Stimulated activated CD4-positive, alpha-beta T cell treated with anti-CD3 and anti-CD28 coated beads, Interleukin-12 subunit alpha, Interleukin-12 subunit beta, amount 100 ng/mL, for 4 hours (primary cell): ENCODE data around the gene EML4.

ENCODE experiments used
- DNase-seq: peaks from one replicate; pipeline ENCODE4 v3.0.0-alpha.2; 2020

EML4 gene

DNA sequence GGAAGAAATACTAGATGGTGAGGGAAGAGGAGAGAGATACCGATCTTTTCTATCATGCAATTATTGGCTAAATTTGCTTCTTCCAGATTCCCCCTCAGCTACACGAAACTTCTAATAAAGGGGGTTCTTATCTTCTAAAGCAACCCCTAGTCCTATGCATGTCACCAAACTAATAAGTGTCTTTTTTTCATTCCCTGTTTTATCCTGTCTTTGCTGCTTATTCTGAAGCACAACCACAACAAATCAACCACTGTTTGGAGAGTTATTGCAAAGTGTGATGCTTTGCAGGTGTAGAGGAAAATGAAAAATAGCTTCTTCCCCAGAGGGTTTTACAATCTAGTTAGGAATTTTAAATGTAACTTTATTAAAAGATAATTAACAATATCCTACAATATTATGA lies 60.8 kb downstream of the EML4 start:
- no peak for DNase-seq

- DNase-seq, result no peak
These were observed 61.7 kb downstream of the EML4 start for GRCh38 chr2:42230891-42231290.

GRCh38 chr2:42232024-42232423 lies 62.9 kb downstream of the EML4 start:
- DNase-seq, result no peak

- no peak for DNase-seq
These were observed 64.9 kb downstream of the EML4 start for GRCh38 chr2:42233976-42234441.

DNA sequence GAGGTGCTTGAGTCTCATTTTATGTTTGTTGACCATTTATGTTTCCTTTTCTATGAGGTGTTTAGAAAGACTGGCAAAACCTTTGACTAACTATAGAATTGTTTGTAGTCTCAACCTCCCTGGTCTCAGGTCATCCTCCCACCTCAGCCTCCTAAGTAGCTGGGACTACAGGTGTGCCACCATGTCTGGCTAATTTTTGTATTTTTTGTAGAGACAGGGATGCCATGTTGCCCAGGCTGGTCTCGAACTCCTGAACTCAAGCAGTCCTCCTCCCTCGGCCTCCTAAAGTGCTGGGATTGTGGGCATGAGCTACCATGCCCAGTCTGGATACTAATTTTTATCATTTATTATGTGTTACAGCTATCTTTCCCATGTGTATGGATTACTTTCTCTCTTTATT lies 67.8 kb downstream of the EML4 start:
- no peak for DNase-seq

- DNase-seq, result peak; percentile 22
These were observed 69.6 kb downstream of the EML4 start for GRCh38 chr2:42238644-42239288.

- DNase-seq, result no peak
These were observed 70.1 kb downstream of the EML4 start for GRCh38 chr2:42239289-42239661.

DNA sequence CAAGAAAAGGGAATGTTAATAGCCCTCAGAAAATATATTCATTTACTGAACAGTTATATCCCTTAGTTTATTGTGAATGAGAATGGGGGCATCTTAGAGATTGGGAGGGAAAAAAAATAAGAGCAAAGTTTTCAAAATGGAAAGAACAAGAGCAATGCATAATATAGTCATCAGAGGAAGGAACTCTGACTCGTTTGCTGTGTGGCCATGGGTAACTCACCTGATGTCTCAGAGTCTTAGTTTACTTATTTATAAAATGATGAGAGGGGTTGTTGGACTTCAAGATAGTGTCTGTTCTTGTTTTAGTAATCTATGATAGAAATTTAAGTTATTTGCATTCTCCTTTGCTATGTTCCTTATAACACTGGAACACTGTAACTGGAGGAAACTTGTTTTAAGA lies 70.7 kb downstream of the EML4 start:
- DNase-seq, result no peak

DNA sequence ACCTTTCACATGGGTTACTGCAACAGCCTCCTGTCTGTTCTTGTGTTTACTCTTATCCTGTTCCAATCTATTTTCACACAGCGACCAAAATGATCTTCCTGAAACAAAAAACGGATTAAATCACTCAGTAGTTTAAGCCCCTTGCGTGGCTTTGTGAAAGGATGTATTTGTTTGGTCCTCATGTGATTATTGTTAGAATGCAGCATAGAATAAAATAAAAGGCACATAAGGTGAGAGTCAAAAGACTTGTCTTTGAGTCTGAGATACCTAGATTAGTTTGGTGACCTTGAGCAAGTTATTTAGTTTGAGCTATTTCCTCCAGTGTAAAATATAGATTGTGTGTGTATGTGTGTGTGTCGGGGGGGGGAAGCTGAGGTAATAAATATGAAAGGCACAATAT lies 72.4 kb downstream of the EML4 start:
- no peak for DNase-seq

DNA sequence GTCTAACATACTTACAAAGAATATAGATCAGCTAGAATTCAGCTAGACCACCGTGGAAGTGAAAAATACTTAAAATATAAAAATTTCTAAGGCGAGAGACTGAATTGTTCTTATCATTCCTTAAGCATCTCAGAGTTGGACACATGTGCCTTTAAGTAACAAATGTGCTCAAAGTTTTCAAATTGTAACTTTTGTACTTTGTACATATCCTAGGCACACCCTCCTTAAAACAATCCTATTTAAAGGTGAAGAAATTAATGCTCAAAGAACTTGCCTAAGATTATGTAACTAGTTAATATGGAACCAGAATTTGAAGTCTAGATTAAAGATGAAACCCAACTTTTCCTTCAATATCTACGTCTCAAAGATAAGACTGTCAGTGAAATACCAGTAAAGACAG lies 74.1 kb downstream of the EML4 start:
- DNase-seq, result no peak

DNA sequence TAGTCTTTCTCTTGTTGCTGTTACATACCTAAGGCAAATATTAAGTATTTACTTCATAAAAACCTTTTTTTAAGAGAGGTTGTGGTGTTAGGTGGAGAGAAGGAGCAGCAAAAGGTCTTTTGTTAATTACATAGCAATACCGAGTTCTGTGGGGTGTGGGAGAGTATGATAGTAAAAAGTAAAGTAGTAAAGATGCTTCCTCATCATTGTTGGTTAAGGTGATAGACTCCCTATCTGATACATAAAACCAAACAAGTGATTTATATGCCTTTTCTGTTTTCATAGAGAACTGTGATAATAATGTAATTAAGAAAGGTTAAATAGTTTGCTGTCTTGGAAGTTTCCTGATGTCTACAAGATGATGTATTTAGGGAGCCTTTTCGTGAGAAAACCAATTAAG lies 75.4 kb downstream of the EML4 start:
- no peak for DNase-seq

DNA sequence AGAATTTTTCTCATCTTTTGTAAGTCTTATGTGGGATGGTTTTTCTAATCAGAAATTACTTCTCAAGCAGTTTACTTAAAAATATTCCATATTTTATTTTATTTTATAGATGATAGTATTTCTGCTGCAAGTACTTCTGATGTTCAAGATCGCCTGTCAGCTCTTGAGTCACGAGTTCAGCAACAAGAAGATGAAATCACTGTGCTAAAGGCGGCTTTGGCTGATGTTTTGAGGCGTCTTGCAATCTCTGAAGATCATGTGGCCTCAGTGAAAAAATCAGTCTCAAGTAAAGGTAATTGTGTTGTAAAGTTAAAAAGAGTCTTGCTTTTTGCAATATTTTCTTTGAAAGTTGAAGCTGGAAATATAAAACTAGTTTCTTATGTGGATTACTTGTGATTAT lies 76.2 kb downstream of the EML4 start:
- no peak for DNase-seq

DNA sequence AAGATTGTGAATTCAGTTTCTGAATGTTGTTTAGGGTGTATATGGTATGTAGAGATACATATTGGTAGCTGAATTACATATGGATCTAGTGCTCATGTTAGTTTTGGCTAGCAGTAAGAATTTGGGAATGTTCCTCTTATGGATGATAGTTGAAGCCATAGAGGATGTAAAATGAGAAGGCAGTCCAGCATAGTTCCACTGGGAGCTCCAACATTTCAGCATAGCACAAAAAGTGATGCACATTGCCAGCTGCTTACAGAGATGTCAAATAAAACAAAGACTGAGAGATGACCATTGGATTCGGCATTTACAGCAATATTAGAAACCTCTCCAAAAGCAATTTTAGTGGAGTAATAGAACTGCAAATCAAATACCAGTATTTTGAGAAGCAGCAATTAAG lies 77.4 kb downstream of the EML4 start:
- no peak for DNase-seq

GRCh38 chr2:42248846-42249245 lies 79.7 kb downstream of the EML4 start:
- DNase-seq, result no peak

GRCh38 chr2:42249284-42249683 lies 80.1 kb downstream of the EML4 start:
- no peak for DNase-seq

DNA sequence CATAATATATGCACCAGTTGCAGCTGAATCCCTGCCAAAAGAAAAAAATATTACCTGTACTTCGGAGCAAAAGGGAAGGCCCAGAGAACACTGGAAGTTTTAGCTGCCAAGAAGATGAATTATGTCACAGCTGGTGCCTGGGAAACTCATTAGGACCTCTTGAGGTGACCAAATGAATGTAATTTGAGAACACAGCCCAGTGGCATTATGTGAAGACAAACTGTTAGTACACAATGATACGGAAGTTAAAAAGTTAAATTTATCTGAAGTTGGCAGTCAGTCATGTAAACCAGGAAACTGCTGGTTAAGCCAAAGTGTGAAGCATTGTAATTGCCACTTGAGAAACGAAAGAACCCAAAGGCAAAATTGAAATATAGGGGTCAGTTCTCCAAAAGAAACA lies 80.7 kb downstream of the EML4 start:
- no peak for DNase-seq

GRCh38 chr2:42250925-42251324 lies 81.8 kb downstream of the EML4 start:
- no peak for DNase-seq

GRCh38 chr2:42252464-42252863 lies 83.3 kb downstream of the EML4 start:
- no peak for DNase-seq

GRCh38 chr2:42254186-42254895 lies 85.2 kb downstream of the EML4 start:
- no peak for DNase-seq

GRCh38 chr2:42256505-42256904 lies 87.4 kb downstream of the EML4 start:
- DNase-seq, result no peak

GRCh38 chr2:42261518-42262195 lies 92.5 kb downstream of the EML4 start:
- DNase-seq, result no peak

DNA sequence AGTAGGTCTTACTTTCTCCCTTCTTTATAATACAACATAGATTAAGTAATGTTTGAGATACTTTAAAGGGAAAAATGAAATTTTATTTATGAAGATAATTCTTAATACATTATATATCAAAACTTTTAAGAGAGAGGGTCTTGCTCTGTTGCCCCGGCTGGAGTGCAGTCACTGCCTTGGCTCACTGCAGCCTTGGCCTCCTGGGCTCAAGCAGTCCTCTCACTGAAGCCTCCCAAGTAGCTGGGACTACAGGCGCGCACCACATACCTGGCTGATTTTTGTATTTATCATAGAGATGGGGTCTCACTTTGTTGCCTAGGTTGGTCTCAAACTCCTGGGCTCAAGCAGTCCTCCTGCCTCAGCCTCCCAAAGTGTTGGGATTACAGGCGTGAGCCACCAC lies 97.1 kb downstream of the EML4 start:
- DNase-seq, result no peak

DNA sequence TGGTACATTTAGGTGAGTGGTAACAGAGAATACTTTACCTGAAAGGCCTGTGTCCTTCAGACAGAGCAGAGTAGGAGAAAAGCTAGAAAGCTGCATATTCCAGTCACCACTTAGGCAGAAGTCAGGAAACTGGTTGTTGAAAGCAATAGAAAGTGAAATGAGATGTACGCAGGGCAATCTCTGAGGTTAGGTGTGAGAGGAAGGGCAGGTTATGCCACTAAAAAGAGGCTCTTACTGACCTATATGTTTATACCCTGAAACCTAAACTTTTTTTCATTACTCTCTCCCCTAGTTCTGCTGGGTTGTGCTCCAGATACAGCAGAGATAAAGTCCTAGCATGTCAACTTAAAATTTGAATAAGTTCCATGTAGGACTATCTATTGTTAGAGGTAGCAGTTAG lies 98.4 kb downstream of the EML4 start:
- DNase-seq, result no peak

GRCh38 chr2:42268528-42269151 lies 99.5 kb downstream of the EML4 start:
- DNase-seq, result no peak
